ENCODE data around the gene CCDC57. TPM values are rescaled to one million over a fixed set of nuclear protein-coding genes. Genes with fewer than 3 reads are reported as not detected.
"Not testable (repeated sequence)": the region's sequence is repeated elsewhere in the genome, so short reads cannot be mapped to it uniquely, and the experiment has no call there.

CCDC57 gene
- total RNA-seq: 7.9 TPM
- long read RNA-seq, partial matches to known transcripts: 3 of 5 reads
- long read RNA-seq, other reads (novel, unspliced or antisense): 2 of 5 reads

- DNase-seq (ENCODE audit: missing footprints) (peak; percentile 91), ATAC-seq (peak; percentile 87)
- intact Hi-C loops (cut with DNase I): no loop called here
Measured at GRCh38 chr17:82212331-82213250, at the start of gene CCDC57. TSS of gene CCDC57 (minus strand) at chr17:82212842. CDS start at chr17:82201944, 10,898 bp downstream.

- DNase-seq (ENCODE audit: missing footprints) (peak; percentile 20), ATAC-seq (no peak)
- intact Hi-C loops (cut with DNase I): no loop called here
Measured at GRCh38 chr17:82262344-82262743, 49.7 kb upstream of the CCDC57 start.

GRCh38 chr17:82259972-82260961, 47.6 kb upstream of the CCDC57 start:
- DNase-seq (ENCODE audit: missing footprints); ATAC-seq; intact Hi-C loops (cut with DNase I): not testable (repeated sequence)

GRCh38 chr17:82258555-82258954, 45.9 kb upstream of the CCDC57 start:
- intact Hi-C loops (cut with DNase I): no loop called here
- DNase-seq (ENCODE audit: missing footprints) (no peak), ATAC-seq (no peak)

GRCh38 chr17:82257473-82257872, 44.8 kb upstream of the CCDC57 start:
- ATAC-seq (peak; percentile 72), DNase-seq (ENCODE audit: missing footprints) (peak; percentile 74)
- intact Hi-C loops (cut with DNase I): no loop called here

- intact Hi-C loops (cut with DNase I): no loop called here
- DNase-seq (ENCODE audit: missing footprints) (peak; percentile 27), ATAC-seq (no peak)
Measured at GRCh38 chr17:82256242-82256885, 43.7 kb upstream of the CCDC57 start.

- intact Hi-C loops (cut with DNase I): no loop called here
- ATAC-seq (no peak), DNase-seq (ENCODE audit: missing footprints) (peak; percentile 25)
Measured at GRCh38 chr17:82255402-82255972, 42.8 kb upstream of the CCDC57 start.

- ATAC-seq; intact Hi-C loops (cut with DNase I): not testable (repeated sequence)
- peak; percentile 15 for DNase-seq (ENCODE audit: missing footprints)
Measured at GRCh38 chr17:82254746-82255145, 42.1 kb upstream of the CCDC57 start.

- ATAC-seq; intact Hi-C loops (cut with DNase I): not testable (repeated sequence)
- DNase-seq (ENCODE audit: missing footprints): peak; percentile 11
Measured at GRCh38 chr17:82254096-82254495, 41.5 kb upstream of the CCDC57 start.

GRCh38 chr17:82253179-82253544, 40.5 kb upstream of the CCDC57 start:
- ATAC-seq: no peak
- DNase-seq (ENCODE audit: missing footprints): no peak
- intact Hi-C loops (cut with DNase I): no loop called here

GRCh38 chr17:82252511-82253178, 40.0 kb upstream of the CCDC57 start:
- intact Hi-C loops (cut with DNase I): no loop called here
- no peak for ATAC-seq

GRCh38 chr17:82250868-82251500, 38.3 kb upstream of the CCDC57 start:
- peak; percentile 25 for DNase-seq (ENCODE audit: missing footprints)
- ATAC-seq: no peak
- intact Hi-C loops (cut with DNase I): no loop called here

More at GRCh38 chr17:82252511-82253178, 40.0 kb upstream of the CCDC57 start:
- peak; percentile 56 for DNase-seq (ENCODE audit: missing footprints)

- ATAC-seq (no peak), DNase-seq (ENCODE audit: missing footprints) (peak; percentile 52)
- intact Hi-C loops (cut with DNase I): no loop called here
Measured at GRCh38 chr17:82249896-82250581, 37.4 kb upstream of the CCDC57 start.

- DNase-seq (ENCODE audit: missing footprints) (peak; percentile 43), ATAC-seq (no peak)
- intact Hi-C loops (cut with DNase I): no loop called here
Measured at GRCh38 chr17:82248815-82249674, 36.4 kb upstream of the CCDC57 start.

- no peak for ATAC-seq
- intact Hi-C loops (cut with DNase I): no loop called here
- DNase-seq (ENCODE audit: missing footprints): peak; percentile 40
Measured at GRCh38 chr17:82247856-82248671, 35.4 kb upstream of the CCDC57 start.

Measured in Right ventricle myocardium inferior (tissue), 1 donor.